ENCODE results near the gene CEACAM16. TPM values are rescaled to one million over a fixed set of nuclear protein-coding genes. Genes with fewer than 3 reads are reported as not detected.

CEACAM16 gene, protein sequence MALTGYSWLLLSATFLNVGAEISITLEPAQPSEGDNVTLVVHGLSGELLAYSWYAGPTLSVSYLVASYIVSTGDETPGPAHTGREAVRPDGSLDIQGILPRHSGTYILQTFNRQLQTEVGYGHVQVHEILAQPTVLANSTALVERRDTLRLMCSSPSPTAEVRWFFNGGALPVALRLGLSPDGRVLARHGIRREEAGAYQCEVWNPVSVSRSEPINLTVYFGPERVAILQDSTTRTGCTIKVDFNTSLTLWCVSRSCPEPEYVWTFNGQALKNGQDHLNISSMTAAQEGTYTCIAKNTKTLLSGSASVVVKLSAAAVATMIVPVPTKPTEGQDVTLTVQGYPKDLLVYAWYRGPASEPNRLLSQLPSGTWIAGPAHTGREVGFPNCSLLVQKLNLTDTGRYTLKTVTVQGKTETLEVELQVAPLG
- 0.62 TPM for total RNA-seq
- polyA plus RNA-seq (ENCODE audit: insufficient read depth in 1 of 8, insufficient read length in 8 of 8, low replicate concordance in 1 of 8) = under 1 TPM; 0.31 to 0.84 (median 0.53) TPM
- long read RNA-seq, donor 1 = 0 reads
- long read RNA-seq, donor 2 = 0 reads
- long read RNA-seq, donor 3 = 0 reads
- long read RNA-seq, donor 4 = 0 reads
- long read RNA-seq, donor 5 = 0 reads
- long read RNA-seq, donor 6 = 0 reads
- long read RNA-seq, donor 7 = 0 reads
- long read RNA-seq, donor 8 = 0 reads
- long read RNA-seq, donor 9 = 0 reads
- long read RNA-seq, donor 10 = 0 reads
- long read RNA-seq, donor 11 = 0 reads

DNA sequence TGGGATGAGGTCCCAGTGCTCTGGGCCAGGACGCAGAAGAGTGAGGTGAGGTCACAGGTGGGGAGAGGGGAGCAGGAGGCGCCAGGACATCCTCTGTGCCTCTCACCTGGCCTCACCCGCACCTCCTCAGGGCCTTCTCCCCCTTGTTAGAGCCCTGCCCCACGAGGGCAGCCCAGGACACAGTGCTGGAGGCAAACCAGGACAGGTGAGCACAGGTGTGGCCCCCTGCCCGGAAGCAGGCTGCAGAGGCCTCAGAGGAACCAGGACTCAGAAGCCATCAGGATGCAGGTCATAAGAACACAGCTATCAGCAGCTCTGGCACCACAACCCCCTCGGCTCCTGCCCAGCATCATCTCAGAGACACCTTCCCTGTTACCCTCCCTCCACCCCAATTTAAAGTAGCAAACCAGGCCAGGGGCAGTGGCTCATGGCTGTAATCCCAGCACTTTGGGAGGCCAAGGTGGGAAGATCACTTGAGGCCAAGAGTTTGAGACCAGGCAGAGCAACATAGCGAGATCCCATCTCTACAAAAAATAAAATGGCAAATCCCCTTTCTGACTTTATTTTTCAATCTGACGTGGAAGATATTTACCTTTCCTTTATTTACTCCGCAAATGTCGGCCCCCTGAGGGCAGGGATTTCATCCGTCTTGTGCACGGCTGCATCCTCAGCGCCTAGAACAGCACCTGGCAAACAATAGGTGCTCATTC lies at the start of gene CEACAM16:
TSS of gene CEACAM16 (plus strand) at position 660 of the 710 bp plus-strand sequence. CDS start 2,306 bp downstream, outside the sequence.
- Histone ChIP-seq H3K27me3 (ENCODE audit: control insufficient read depth, insufficient read depth, low read length) (peaks cover 2% of the 10 kb centered on the region), H3K9me3 (replicated peaks; ENCODE audit: control insufficient read depth, low read depth, low read length) (no peaks in the 10 kb centered on the region), H3K4me1 (ENCODE audit: control insufficient read depth, insufficient read depth, low read length) (peaks cover 7% of the 10 kb centered on the region), H3K36me3 (ENCODE audit: control insufficient read depth, insufficient read depth, low read length) (no peaks in the 10 kb centered on the region), H3K27ac (ENCODE audit: low read length) (no peak within 1 kb of the TSS), H3K4me3 (ENCODE audit: low read length) (no peak within 1 kb of the TSS)
- no peak for DNase-seq
- WGBS (ENCODE audit: insufficient coverage) = 82% methylated on average over 10 of the region's 13 CpGs

DNA sequence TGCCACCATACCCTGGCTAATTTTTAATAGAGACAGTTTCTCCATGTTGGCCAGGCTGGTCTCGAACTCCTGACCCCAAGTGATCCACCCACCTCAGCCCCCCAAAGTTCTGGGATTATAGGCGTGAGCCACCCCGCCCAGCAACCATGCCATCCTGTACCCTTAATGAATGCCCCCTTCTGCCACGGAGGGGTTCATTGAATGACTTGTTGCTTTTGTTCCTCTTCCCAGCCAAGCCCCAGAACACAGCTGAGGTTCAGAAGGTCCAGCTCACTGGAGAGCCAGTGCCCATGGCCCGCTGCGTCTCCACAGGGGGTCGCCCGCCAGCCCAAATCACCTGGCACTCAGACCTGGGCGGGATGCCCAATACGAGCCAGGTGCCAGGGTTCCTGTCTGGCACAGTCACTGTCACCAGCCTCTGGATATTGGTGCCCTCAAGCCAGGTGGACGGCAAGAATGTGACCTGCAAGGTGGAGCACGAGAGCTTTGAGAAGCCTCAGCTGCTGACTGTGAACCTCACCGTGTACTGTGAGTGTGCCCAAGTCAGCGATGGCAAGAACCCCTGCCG lies 49.3 kb upstream of the CEACAM16 start:
- Histone ChIP-seq H3K4me3 (ENCODE audit: low read length) (no peak overlapping the region), H3K9me3 (replicated peaks; ENCODE audit: control insufficient read depth, low read depth, low read length) (no peaks in the 10 kb centered on the region), H3K4me1 (ENCODE audit: control insufficient read depth, insufficient read depth, low read length) (peaks cover 29% of the 10 kb centered on the region), H3K27ac (ENCODE audit: low read length) (no peak overlapping the region), H3K36me3 (ENCODE audit: control insufficient read depth, insufficient read depth, low read length) (peaks cover 41% of the 10 kb centered on the region), H3K27me3 (ENCODE audit: control insufficient read depth, insufficient read depth, low read length) (no peaks in the 10 kb centered on the region)
- WGBS (ENCODE audit: insufficient coverage) = 98% methylated on average over 13 of the region's 15 CpGs
- DNase-seq = no peak

DNA sequence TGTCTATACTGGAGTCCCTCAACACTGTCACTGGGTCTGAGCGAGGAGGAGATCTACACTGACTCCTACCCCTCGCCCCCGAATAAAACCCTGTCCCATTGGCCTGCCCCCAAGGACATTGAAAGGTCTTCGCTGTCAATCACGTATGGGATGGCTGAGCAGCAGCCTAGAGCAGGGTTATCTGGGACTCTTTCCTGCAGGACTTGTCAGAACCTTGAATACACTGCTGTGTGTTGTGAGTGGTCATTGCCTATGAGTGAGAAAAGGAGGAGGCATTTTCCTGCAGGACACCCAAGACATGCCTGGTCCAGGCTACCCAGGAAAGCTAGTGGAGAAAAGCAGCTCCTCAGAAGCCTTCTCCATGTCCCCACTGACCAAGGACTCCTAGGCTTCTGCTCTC lies 45.6 kb upstream of the CEACAM16 start:
- H3K4me1 ChIP-seq (ENCODE audit: control insufficient read depth, insufficient read depth, low read length) = peaks cover 23% of the 10 kb centered on the region
- 93% methylated on average over 5 of the region's 5 CpGs for WGBS (ENCODE audit: insufficient coverage)
- no peak for DNase-seq
- no peaks in the 10 kb centered on the region for H3K27me3 ChIP-seq (ENCODE audit: control insufficient read depth, insufficient read depth, low read length)
- H3K4me3 ChIP-seq (ENCODE audit: low read length) = no peak overlapping the region
- peaks cover 63% of the 10 kb centered on the region for H3K36me3 ChIP-seq (ENCODE audit: control insufficient read depth, insufficient read depth, low read length)
- H3K9me3 ChIP-seq (replicated peaks; ENCODE audit: control insufficient read depth, low read depth, low read length) = no peaks in the 10 kb centered on the region
- H3K27ac ChIP-seq (ENCODE audit: low read length) = no peak overlapping the region

DNA sequence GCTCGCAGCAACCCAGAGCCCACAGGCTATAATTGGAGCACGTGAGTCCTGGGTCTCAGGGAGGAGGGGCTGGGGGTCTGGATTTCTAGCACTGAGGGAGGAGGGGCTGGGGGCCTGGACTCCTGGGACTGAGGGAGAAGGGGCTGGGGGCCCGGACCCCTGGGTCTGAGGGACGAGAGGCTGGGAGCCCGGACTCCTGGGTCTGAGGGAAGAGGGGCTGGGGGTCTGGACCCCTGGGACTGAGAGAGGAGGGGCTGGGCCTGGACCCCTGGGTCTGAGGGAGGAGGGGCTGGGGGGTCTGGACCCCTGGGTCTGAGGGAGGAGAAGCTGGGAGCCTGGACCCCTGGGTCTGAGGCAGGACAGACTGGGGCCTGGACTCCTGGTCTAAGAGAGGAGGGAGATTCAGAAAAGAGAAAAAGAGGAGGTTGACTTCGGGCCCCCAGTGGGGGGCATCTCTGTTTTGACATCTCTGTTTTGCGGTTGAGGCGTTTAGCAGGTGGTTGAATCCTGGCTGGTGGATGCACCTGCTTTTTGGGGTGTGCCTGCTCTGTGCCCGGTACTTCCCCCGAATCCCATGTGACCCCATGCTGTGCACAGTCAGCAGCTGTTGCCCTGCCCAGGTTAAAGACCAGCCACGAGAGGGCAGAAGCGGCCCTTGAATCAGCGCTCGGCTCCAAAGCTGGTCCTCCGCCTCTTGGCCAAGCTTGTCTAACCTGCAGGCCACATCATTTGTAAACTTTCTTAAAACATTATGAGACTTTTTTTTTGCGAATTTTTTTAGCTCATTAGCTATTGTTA lies 44.8 kb upstream of the CEACAM16 start:
- Histone ChIP-seq H3K4me1 (ENCODE audit: control insufficient read depth, insufficient read depth, low read length) (peaks cover 15% of the 10 kb centered on the region), H3K4me3 (ENCODE audit: low read length) (no peak overlapping the region), H3K27ac (ENCODE audit: low read length) (peak overlapping the region; percentile 47), H3K36me3 (ENCODE audit: control insufficient read depth, insufficient read depth, low read length) (peaks cover 69% of the 10 kb centered on the region), H3K27me3 (ENCODE audit: control insufficient read depth, insufficient read depth, low read length) (no peaks in the 10 kb centered on the region), H3K9me3 (replicated peaks; ENCODE audit: control insufficient read depth, low read depth, low read length) (no peaks in the 10 kb centered on the region)
- WGBS (ENCODE audit: insufficient coverage) = 52% methylated on average over 14 of the region's 16 CpGs
- peak; percentile 75 for DNase-seq

DNA sequence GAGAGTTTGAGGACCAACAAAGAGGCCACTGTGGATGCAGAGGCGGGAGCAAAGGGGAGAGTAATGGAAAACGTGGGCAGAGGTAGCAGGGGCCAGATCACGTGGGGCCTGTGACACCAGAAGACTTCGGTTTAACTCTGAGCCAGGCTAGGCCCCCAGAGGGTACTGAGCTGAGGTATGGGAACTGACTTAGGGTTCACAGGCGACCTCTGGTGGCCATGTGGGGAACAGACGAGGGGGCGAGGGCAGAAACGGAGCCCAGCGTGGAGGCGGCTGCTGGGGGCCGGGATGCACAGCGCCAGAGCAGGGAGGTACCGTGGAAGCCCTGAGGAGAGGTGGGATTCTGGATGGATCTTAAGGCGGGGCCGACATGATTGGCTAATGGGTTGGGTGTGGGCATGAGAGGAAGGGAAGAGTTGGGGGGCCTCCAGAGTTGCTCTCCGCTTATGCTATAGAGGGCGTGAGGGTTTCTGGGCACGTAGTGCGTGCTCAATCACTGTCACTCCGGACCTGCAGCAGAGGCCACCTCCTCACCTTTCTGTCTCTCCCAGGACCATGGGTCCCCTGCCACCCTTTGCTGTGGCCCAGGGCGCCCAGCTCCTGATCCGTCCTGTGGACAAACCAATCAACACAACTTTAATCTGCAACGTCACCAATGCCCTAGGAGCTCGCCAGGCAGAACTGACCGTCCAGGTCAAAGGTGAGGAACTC lies 41.6 kb upstream of the CEACAM16 start:
- H3K4me3 ChIP-seq (ENCODE audit: low read length) = no peak overlapping the region
- H3K36me3 ChIP-seq (ENCODE audit: control insufficient read depth, insufficient read depth, low read length) = peaks cover 66% of the 10 kb centered on the region
- peak; percentile 61 for DNase-seq
- no peaks in the 10 kb centered on the region for H3K9me3 ChIP-seq (replicated peaks; ENCODE audit: control insufficient read depth, low read depth, low read length)
- H3K27ac ChIP-seq (ENCODE audit: low read length) = no peak overlapping the region
- 18% methylated on average over 15 of the region's 25 CpGs for WGBS (ENCODE audit: insufficient coverage)
- H3K27me3 ChIP-seq (ENCODE audit: control insufficient read depth, insufficient read depth, low read length) = no peaks in the 10 kb centered on the region
- H3K4me1 ChIP-seq (ENCODE audit: control insufficient read depth, insufficient read depth, low read length) = peaks cover 18% of the 10 kb centered on the region

DNA sequence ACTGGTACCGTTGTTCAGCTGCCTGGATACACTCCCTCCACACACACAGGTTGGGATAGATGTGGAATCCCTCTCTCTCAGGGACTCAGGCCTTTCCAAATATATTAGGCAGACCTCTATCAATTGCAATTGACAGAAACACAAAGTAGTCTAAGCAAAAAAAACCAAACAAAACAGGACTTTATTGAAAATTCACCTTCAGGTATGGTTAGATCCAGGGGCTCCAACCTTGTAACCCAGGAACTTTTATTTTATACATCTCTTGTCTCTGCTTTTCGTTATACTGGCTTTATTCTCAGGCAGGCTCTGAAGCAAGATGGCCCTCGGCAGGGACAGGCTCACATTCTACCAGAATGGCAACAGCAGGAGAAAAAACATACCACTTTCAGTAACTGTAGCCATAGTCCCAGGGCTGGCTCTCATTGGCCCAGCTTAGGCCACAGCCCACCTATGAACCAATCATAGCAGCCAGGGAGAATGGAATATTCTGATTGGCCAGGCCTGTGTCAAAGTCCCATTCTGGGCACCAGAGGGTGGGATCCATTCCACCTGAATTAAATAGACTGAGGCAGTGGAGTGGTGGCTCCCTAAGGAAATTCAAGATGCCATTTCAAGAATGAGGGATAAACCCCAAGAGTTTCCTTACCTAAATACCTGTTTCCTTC lies 40.8 kb upstream of the CEACAM16 start:
- DNase-seq = no peak

DNA sequence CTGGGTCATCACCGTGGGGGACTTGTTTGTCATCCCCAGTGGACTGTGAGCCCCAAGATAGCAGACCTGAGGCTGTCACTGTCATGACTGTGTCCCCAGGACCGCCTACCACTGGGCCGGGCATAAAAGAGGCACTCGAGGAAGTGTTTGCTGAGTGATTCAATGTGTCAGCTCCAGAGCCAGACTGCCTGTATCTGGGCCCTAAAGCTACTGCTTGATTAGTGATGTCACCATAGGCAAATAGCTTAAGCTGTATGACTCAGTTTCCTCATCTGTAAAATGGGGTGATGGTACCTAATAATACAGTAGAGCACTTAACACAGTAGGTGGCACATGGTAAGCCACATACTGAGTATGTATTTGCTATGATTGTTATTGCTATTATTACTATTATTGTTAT lies 38.9 kb upstream of the CEACAM16 start:
- no peak overlapping the region for H3K4me3 ChIP-seq (ENCODE audit: low read length)
- H3K27me3 ChIP-seq (ENCODE audit: control insufficient read depth, insufficient read depth, low read length) = no peaks in the 10 kb centered on the region
- no peak overlapping the region for H3K27ac ChIP-seq (ENCODE audit: low read length)
- peaks cover 57% of the 10 kb centered on the region for H3K36me3 ChIP-seq (ENCODE audit: control insufficient read depth, insufficient read depth, low read length)
- WGBS (ENCODE audit: insufficient coverage) = 96% methylated on average over 4 of the region's 4 CpGs
- no peaks in the 10 kb centered on the region for H3K9me3 ChIP-seq (replicated peaks; ENCODE audit: control insufficient read depth, low read depth, low read length)
- peaks cover 25% of the 10 kb centered on the region for H3K4me1 ChIP-seq (ENCODE audit: control insufficient read depth, insufficient read depth, low read length)
- DNase-seq = no peak

More for the DNA sequence above, 40.8 kb upstream of the CEACAM16 start:
- peaks cover 62% of the 10 kb centered on the region for H3K36me3 ChIP-seq (ENCODE audit: control insufficient read depth, insufficient read depth, low read length)
- 88% methylated on average over 3 of the region's 3 CpGs for WGBS (ENCODE audit: insufficient coverage)
- no peaks in the 10 kb centered on the region for H3K9me3 ChIP-seq (replicated peaks; ENCODE audit: control insufficient read depth, low read depth, low read length)
- no peaks in the 10 kb centered on the region for H3K27me3 ChIP-seq (ENCODE audit: control insufficient read depth, insufficient read depth, low read length)
- no peak overlapping the region for H3K27ac ChIP-seq (ENCODE audit: low read length)
- H3K4me3 ChIP-seq (ENCODE audit: low read length) = no peak overlapping the region
- peaks cover 26% of the 10 kb centered on the region for H3K4me1 ChIP-seq (ENCODE audit: control insufficient read depth, insufficient read depth, low read length)

DNA sequence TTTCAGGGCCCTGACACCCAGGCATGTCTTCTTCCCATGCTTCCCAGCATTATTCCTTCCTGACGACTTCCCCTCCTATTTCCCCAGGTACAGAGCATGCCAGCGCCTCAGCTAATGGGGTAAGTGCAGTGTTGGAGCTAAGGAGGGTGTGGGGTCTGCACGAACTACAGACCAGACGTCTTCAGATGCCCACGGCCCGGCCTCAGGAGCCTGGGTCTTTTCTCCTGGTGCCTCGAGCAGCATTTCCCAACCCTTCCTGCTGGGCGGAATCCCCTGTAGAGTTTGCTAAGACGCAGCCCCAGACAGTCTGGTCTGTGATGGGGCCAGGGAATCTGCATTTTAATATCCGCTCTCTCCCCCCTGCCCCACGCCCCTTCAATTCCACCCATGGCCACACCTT lies 37.7 kb upstream of the CEACAM16 start:
- 87% methylated on average over 5 of the region's 11 CpGs for WGBS (ENCODE audit: insufficient coverage)
- Histone ChIP-seq H3K9me3 (replicated peaks; ENCODE audit: control insufficient read depth, low read depth, low read length) (no peaks in the 10 kb centered on the region), H3K36me3 (ENCODE audit: control insufficient read depth, insufficient read depth, low read length) (peaks cover 52% of the 10 kb centered on the region), H3K4me3 (ENCODE audit: low read length) (no peak overlapping the region), H3K4me1 (ENCODE audit: control insufficient read depth, insufficient read depth, low read length) (peaks cover 25% of the 10 kb centered on the region), H3K27me3 (ENCODE audit: control insufficient read depth, insufficient read depth, low read length) (no peaks in the 10 kb centered on the region), H3K27ac (ENCODE audit: low read length) (no peak overlapping the region)
- no peak for DNase-seq

All from muscle of leg (tissue), 16 donors.